GM23338 (cell line): ENCODE results near the gene OR10W1. TPM values are rescaled to one million over a fixed set of nuclear protein-coding genes. Genes with fewer than 3 reads are reported as not detected.
A peak's percentile ranks its signal among the peaks of the same experiment; 100 is the strongest.

Experiments used
- ATAC-seq: fragments of 200-7000 bp; cut with Tn5 transposase; 3 replicates; pipeline ENCODE4 v1.9.1; 2020
- DNase-seq: peaks from one replicate; pipeline ENCODE4 v3.0.0-alpha.2; 2015; ENCODE audit warnings: low spot score
- H2AFZ ChIP-seq: fragments of 200-600 bp; sonication (generic); 2 replicates; pipeline ENCODE4 v1.8.0; 2016; ENCODE audit warnings: antibody characterized with exemption, mild to moderate bottlenecking, moderate library complexity
- H3F3A ChIP-seq: fragments of 200-600 bp; sonication (generic); replicated peaks from 2 replicates; pipeline ENCODE4 v1.8.0; 2017; ENCODE audit warnings: antibody characterized with exemption, mixed run types, low read depth
- H3K27ac ChIP-seq: fragments of 200-600 bp; sonication (generic); 2 replicates; pipeline ENCODE4 v1.6.1; 2016; ENCODE audit warnings: low read depth
- H3K27me3 ChIP-seq: fragments of 200-600 bp; sonication (generic); 2 replicates; pipeline ENCODE4 v1.8.0; 2016; ENCODE audit warnings: mild to moderate bottlenecking, mixed run types, moderate library complexity; ENCODE audit not compliant: insufficient read depth
- H3K36me3 ChIP-seq: fragments of 200-600 bp; sonication (generic); 2 replicates; pipeline ENCODE4 v1.8.0; 2016; ENCODE audit warnings: mild to moderate bottlenecking; ENCODE audit not compliant: insufficient read depth
- H3K4me1 ChIP-seq: fragments of 200-600 bp; sonication (generic); 2 replicates; pipeline ENCODE4 v1.8.0; 2016; ENCODE audit warnings: mild to moderate bottlenecking, moderate library complexity; ENCODE audit not compliant: insufficient read depth
- H3K4me2 ChIP-seq: fragments of 200-600 bp; sonication (generic); 2 replicates; pipeline ENCODE4 v1.7.1; 2017; ENCODE audit warnings: mixed run types
- H3K4me3 ChIP-seq: fragments of 200-600 bp; sonication (generic); 2 replicates; pipeline ENCODE4 v1.6.1; 2016; ENCODE audit warnings: mixed run types
- H3K79me2 ChIP-seq: fragments of 200-600 bp; sonication (generic); replicated peaks from 2 replicates; pipeline ENCODE4 v1.8.0; 2017; ENCODE audit warnings: mild to moderate bottlenecking; ENCODE audit not compliant: insufficient read depth
- H3K9me2 ChIP-seq: fragments of 200-600 bp; sonication (generic); 2 replicates; pipeline ENCODE4 v1.8.0; 2017; ENCODE audit not compliant: insufficient read depth
- H4K20me1 ChIP-seq: fragments of 200-600 bp; sonication (generic); replicated peaks from 2 replicates; pipeline ENCODE4 v1.8.0; 2017; ENCODE audit warnings: mild to moderate bottlenecking; ENCODE audit not compliant: insufficient read depth
- H3K27ac Mint-ChIP-seq: 2 replicates; pipeline ENCODE4 v1.8.0; 2020; ENCODE audit warnings: inconsistent platforms, mild to moderate bottlenecking, moderate library complexity, mixed read lengths
- H3K27me3 Mint-ChIP-seq: 3 replicates; pipeline ENCODE4 v1.8.0; 2022; ENCODE audit warnings: low read depth, mild to moderate bottlenecking, moderate library complexity, mixed read lengths, inconsistent platforms; ENCODE audit not compliant: insufficient read depth, poor library complexity
- H3K36me3 Mint-ChIP-seq: 3 replicates; pipeline ENCODE4 v1.8.0; 2021; ENCODE audit warnings: low read depth, mild to moderate bottlenecking, inconsistent platforms, moderate library complexity, mixed read lengths
- H3K4me1 Mint-ChIP-seq: 3 replicates; pipeline ENCODE4 v1.8.0; 2020; ENCODE audit warnings: mild to moderate bottlenecking, inconsistent platforms, mixed read lengths
- H3K4me3 Mint-ChIP-seq: 3 replicates; pipeline ENCODE4 v1.8.0; 2021; ENCODE audit warnings: moderate library complexity, mild to moderate bottlenecking, inconsistent platforms, mixed read lengths
- H3K9me3 Mint-ChIP-seq: 3 replicates; pipeline ENCODE4 v1.8.0; 2020; ENCODE audit warnings: moderate library complexity, mild to moderate bottlenecking, inconsistent platforms, mixed read lengths
- CTCF ChIP-seq, 2 experiments: fragments of 200-600 bp in 1 of 2; sonication (generic) in 1 of 2; conservative IDR thresholded peaks; 2 replicates each; pipeline versions ENCODE4 v1.5.1 to v1.6.1; 2016 to 2017; ENCODE audit warnings: antibody characterized with exemption in 2 of 2, low read depth in 2 of 2, mild to moderate bottlenecking in 2 of 2, moderate library complexity in 1 of 2
- ETS1 ChIP-seq: IDR thresholded peaks from 2 replicates; pipeline ENCODE4 v1.6.1; 2016; ENCODE audit warnings: antibody characterized with exemption
- EZH2phosphoT487 ChIP-seq: fragments of 200-600 bp; sonication (generic); IDR thresholded peaks from one replicate; pipeline ENCODE4 v1.8.1; 2018; ENCODE audit warnings: antibody characterized with exemption; ENCODE audit not compliant: unreplicated experiment
- JUNB ChIP-seq: IDR thresholded peaks from one replicate; pipeline ENCODE4 v1.6.1; 2016; ENCODE audit warnings: antibody characterized with exemption; ENCODE audit not compliant: unreplicated experiment
- NANOG ChIP-seq: IDR thresholded peaks from 2 replicates; pipeline ENCODE4 v1.6.1; 2016; ENCODE audit warnings: antibody characterized with exemption, borderline replicate concordance
- REST ChIP-seq: IDR thresholded peaks from one replicate; pipeline ENCODE4 v1.6.1; 2018; ENCODE audit warnings: antibody characterized with exemption; ENCODE audit not compliant: unreplicated experiment
- STAT1 ChIP-seq: IDR thresholded peaks from one replicate; pipeline ENCODE4 v1.6.1; 2016; ENCODE audit warnings: antibody characterized with exemption; ENCODE audit not compliant: unreplicated experiment
- ZNF114 ChIP-seq: fragments of 250-450 bp; sonication (Bioruptor Pico); IDR thresholded peaks from 2 replicates; pipeline ENCODE4 v1.5.0; 2020; ENCODE audit warnings: mild to moderate bottlenecking, moderate library complexity
- ZNF462 ChIP-seq: fragments of 250-450 bp; sonication (Bioruptor Pico); IDR thresholded peaks from 2 replicates; pipeline ENCODE4 v1.5.0; 2020; ENCODE audit warnings: mild to moderate bottlenecking, moderate library complexity
- polyA plus RNA-seq: library from polyadenylated mRNA; unstranded; fragments of >200 nt; fragmentation: Nextera tagmentation; extraction: Ambion mirVana; gene quantifications from 2 replicates; pipeline ENCODE4 v1.2.1, GENCODE V29; 2016
- total RNA-seq: library from RNA; depleted of rRNA; stranded (reverse); fragments of >200 nt; shearing (Covaris generic); gene quantifications from 2 replicates; pipeline ENCODE4 v1.2.3, GENCODE V29; 2014

OR10W1 gene
- total and polyA plus RNA-seq, 2 experiments from 2014 or later: not detected

- Histone ChIP-seq H3K4me2 (no peak overlapping the region), H3K27me3 (no peaks in the 10 kb centered on the region), H3K79me2 (no peaks in the 10 kb centered on the region), H4K20me1 (no peaks in the 10 kb centered on the region), H2AFZ (no peak overlapping the region), H3K4me3 (no peak overlapping the region), H3K9me2 (no peaks in the 10 kb centered on the region; the same call in 1 of the 2 replicates), H3F3A (no peaks in the 10 kb centered on the region), H3K36me3 (no peaks in the 10 kb centered on the region), H3K27ac (no peak overlapping the region), H3K4me1 (no peaks in the 10 kb centered on the region)
- Mint-ChIP-seq H3K4me3 (no peak overlapping the region), H3K4me1 (no peaks in the 10 kb centered on the region), H3K36me3 (no peaks in the 10 kb centered on the region), H3K27me3 (no peaks in the 10 kb centered on the region), H3K27ac (no peak overlapping the region), H3K9me3 (peaks cover 3% of the 10 kb centered on the region; the same call in 1 of the 3 replicates)
- DNase-seq: no peak
- no peak; the same call in 2 of the 3 replicates for ATAC-seq
- TF ChIP-seq STAT1 (no peak), CTCF (conservative IDR thresholded peaks at IDR 0.05; ENCODE audit: low read depth in 2 of 2) (peak; percentile 15 to 41; a peak in 2 of 4 replicates)
These were observed 17.5 kb upstream of the OR10W1 start for GRCh38 chr11:58285483-58286040.

GRCh38 chr11:58276151-58276550, 8.1 kb upstream of the OR10W1 start:
- DNase-seq (no peak), ATAC-seq (no peak)
- no peaks in the 10 kb centered on the region for H3F3A ChIP-seq
- Mint-ChIP-seq H3K36me3 (no peaks in the 10 kb centered on the region), H3K27me3 (no peaks in the 10 kb centered on the region), H3K4me1 (no peaks in the 10 kb centered on the region), H3K9me3 (no peaks in the 10 kb centered on the region; the same call in 2 of the 3 replicates), H3K4me3 (no peak overlapping the region), H3K27ac (no peak overlapping the region)
- no peak overlapping the region for H3K27ac ChIP-seq
- no peak overlapping the region for H2AFZ ChIP-seq
- no peaks in the 10 kb centered on the region for H3K9me2 ChIP-seq
- no peak overlapping the region for H3K4me3 ChIP-seq
- no peaks in the 10 kb centered on the region for H3K79me2 ChIP-seq
- H4K20me1 ChIP-seq: no peaks in the 10 kb centered on the region
- H3K27me3 ChIP-seq: no peaks in the 10 kb centered on the region
- H3K36me3 ChIP-seq: no peaks in the 10 kb centered on the region
- H3K4me2 ChIP-seq: no peak overlapping the region
- no peaks in the 10 kb centered on the region for H3K4me1 ChIP-seq
- no peak for TF ChIP-seq EZH2phosphoT487
- no peak for TF ChIP-seq ETS1
- TF ChIP-seq ZNF462 (CRISPR knock-in tag): no peak
- no peak for TF ChIP-seq NANOG
- TF ChIP-seq REST: no peak
- TF ChIP-seq ZNF114 (CRISPR knock-in tag): no peak
- no peak for TF ChIP-seq JUNB
